Mucosa of rectum (tissue), 2 donors: ENCODE data around the gene STOM.
A peak's percentile ranks its signal among the peaks of the same experiment; 100 is the strongest.
"Not testable (repeated sequence)": the region's sequence is repeated elsewhere in the genome, so short reads cannot be mapped to it uniquely, and the experiment has no call there.

Source experiments
- H3K27ac ChIP-seq, 2 donors: one replicate each; pipeline ENCODE4 v1.7.0; 2013; ENCODE audit warnings: inconsistent platforms in 2 of 2, low read depth in 2 of 2, low read length in 2 of 2
- H3K27me3 ChIP-seq, 2 donors: one replicate each; pipeline ENCODE4 v1.7.0; 2013; ENCODE audit warnings: low read length in 2 of 2; ENCODE audit not compliant: control insufficient read depth in 2 of 2, insufficient read depth in 2 of 2
- H3K36me3 ChIP-seq, 2 donors: one replicate each; pipeline ENCODE4 v1.7.0; 2013; ENCODE audit warnings: low read length in 2 of 2; ENCODE audit not compliant: control insufficient read depth in 2 of 2, insufficient read depth in 2 of 2
- H3K4me1 ChIP-seq, 2 donors: one replicate each; pipeline ENCODE4 v1.7.0; 2013; ENCODE audit warnings: low read length in 2 of 2, mild to moderate bottlenecking in 1 of 2; ENCODE audit not compliant: control insufficient read depth in 2 of 2, insufficient read depth in 2 of 2
- H3K4me3 ChIP-seq, 2 donors: one replicate each; pipeline ENCODE4 v1.7.0; 2013; ENCODE audit warnings: low read length in 2 of 2
- H3K9ac ChIP-seq, 2 donors: one replicate each; pipeline ENCODE4 v1.7.0; 2013; ENCODE audit warnings: low read length in 2 of 2, low read depth in 1 of 2, mild to moderate bottlenecking in 1 of 2
- H3K9me3 ChIP-seq, 2 donors: one replicate each; pipeline ENCODE4 v1.7.0; 2013; ENCODE audit warnings: low read length in 2 of 2; ENCODE audit not compliant: control insufficient read depth in 2 of 2
- donor health status: healthy.
- donor health status: Normal muscosa, but diverticular disease.

The STOM gene

GRCh38 chr9:121296213-121297127, 73.6 kb downstream of the STOM start:
- Histone ChIP-seq H3K36me3 (peaks cover 2 to 8% of the 10 kb centered on the region in 2 donors), H3K27me3 (no peaks in the 10 kb centered on the region), H3K4me3 (no peak overlapping the region), H3K9me3 (no peaks in the 10 kb centered on the region), H3K27ac (peak overlapping the region; percentile 82 to 89), H3K9ac (peak overlapping the region in 1 of 2 donors; percentile 27), H3K4me1 (peaks cover 37 to 53% of the 10 kb centered on the region in 2 donors)

GRCh38 chr9:121295662-121296191, 74.3 kb downstream of the STOM start:
- Histone ChIP-seq H3K27me3 (no peaks in the 10 kb centered on the region), H3K36me3 (peaks cover 2 to 8% of the 10 kb centered on the region in 2 donors), H3K4me3 (no peak overlapping the region), H3K9ac (peak overlapping the region; percentile 20 to 27), H3K27ac (peak overlapping the region; percentile 82 to 89), H3K4me1 (peaks cover 37 to 49% of the 10 kb centered on the region in 2 donors), H3K9me3 (no peaks in the 10 kb centered on the region)

- Histone ChIP-seq H3K4me3 (peak overlapping the region in 1 of 2 donors; percentile 22), H3K36me3 (peaks cover 2 to 8% of the 10 kb centered on the region in 2 donors), H3K4me1 (peaks cover 34 to 44% of the 10 kb centered on the region in 2 donors), H3K9me3 (no peaks in the 10 kb centered on the region), H3K27me3 (no peaks in the 10 kb centered on the region), H3K27ac (peak overlapping the region; percentile 82 to 89), H3K9ac (peak overlapping the region; percentile 26 to 50)
These were observed 75.0 kb downstream of the STOM start for GRCh38 chr9:121294866-121295661.

GRCh38 chr9:121294151-121294743, 75.8 kb downstream of the STOM start:
- H3K27me3 ChIP-seq: no peaks in the 10 kb centered on the region
- H3K4me1 ChIP-seq: peaks cover 37 to 50% of the 10 kb centered on the region in 2 donors
- H3K36me3 ChIP-seq: peaks cover 2 to 8% of the 10 kb centered on the region in 2 donors
- H3K4me3 ChIP-seq: no peak overlapping the region
- no peaks in the 10 kb centered on the region for H3K9me3 ChIP-seq
- peak overlapping the region; percentile 82 to 87 for H3K27ac ChIP-seq
- H3K9ac ChIP-seq: peak overlapping the region in 1 of 2 donors; percentile 50

GRCh38 chr9:121292801-121293241, 77.2 kb downstream of the STOM start:
- H3K4me1 ChIP-seq: peaks cover 39 to 54% of the 10 kb centered on the region in 2 donors
- no peak overlapping the region for H3K9ac ChIP-seq
- H3K4me3 ChIP-seq: no peak overlapping the region
- peak overlapping the region in 1 of 2 donors; percentile 65 for H3K27ac ChIP-seq
- H3K27me3 ChIP-seq: no peaks in the 10 kb centered on the region
- H3K36me3 ChIP-seq: peaks cover 2 to 8% of the 10 kb centered on the region in 2 donors
- no peaks in the 10 kb centered on the region for H3K9me3 ChIP-seq

- Histone ChIP-seq H3K27ac (peak overlapping the region in 1 of 2 donors; percentile 11), H3K4me3 (no peak overlapping the region), H3K27me3 (no peaks in the 10 kb centered on the region), H3K9me3 (no peaks in the 10 kb centered on the region), H3K9ac (no peak overlapping the region), H3K36me3 (peaks cover 2 to 8% of the 10 kb centered on the region in 2 donors), H3K4me1 (peaks cover 47 to 61% of the 10 kb centered on the region in 2 donors)
These were observed 78.0 kb downstream of the STOM start for GRCh38 chr9:121292051-121292450.

GRCh38 chr9:121291536-121291935, 78.5 kb downstream of the STOM start:
- H3K9ac ChIP-seq, H3K4me3 ChIP-seq, H3K27me3 ChIP-seq, H3K9me3 ChIP-seq, H3K36me3 ChIP-seq, H3K27ac ChIP-seq: not testable (repeated sequence)
- H3K4me1 ChIP-seq: peaks cover 52 to 65% of the 10 kb centered on the region in 2 donors

GRCh38 chr9:121289772-121290370, 80.2 kb downstream of the STOM start:
- Histone ChIP-seq H3K9me3 (no peaks in the 10 kb centered on the region), H3K36me3 (peaks cover under 1 to 7% of the 10 kb centered on the region in 2 donors), H3K27me3 (no peaks in the 10 kb centered on the region), H3K9ac (peak overlapping the region in 1 of 2 donors; percentile 34), H3K4me1 (peaks cover 54 to 70% of the 10 kb centered on the region in 2 donors), H3K27ac (peak overlapping the region; percentile 90 to 98), H3K4me3 (peak overlapping the region in 1 of 2 donors; percentile 20)

- peak overlapping the region in 1 of 2 donors; percentile 20 for H3K4me3 ChIP-seq
- H3K27me3 ChIP-seq: no peaks in the 10 kb centered on the region
- H3K9me3 ChIP-seq: no peaks in the 10 kb centered on the region
- peak overlapping the region; percentile 90 to 98 for H3K27ac ChIP-seq
- peaks cover 49 to 71% of the 10 kb centered on the region in 2 donors for H3K4me1 ChIP-seq
- peak overlapping the region; percentile 34 to 71 for H3K9ac ChIP-seq
- H3K36me3 ChIP-seq: peaks cover 0 to 3% of the 10 kb centered on the region in 2 donors
These were observed 80.9 kb downstream of the STOM start for GRCh38 chr9:121289026-121289771.
